D721Med (cell line): Measurements from ENCODE around the gene SOX18.
A peak's percentile ranks its signal among the peaks of the same experiment; 100 is the strongest.

ENCODE experiments used
- DNase-seq: peaks from one replicate; pipeline ENCODE4 v3.0.0; 2011; ENCODE audit warnings: low spot score; ENCODE audit not compliant: insufficient read length
- FAIRE-seq: peaks from 2 replicates; lab custom pipeline; 2011; peaks lifted over from hg19 to GRCh38; lab: Jason Lieb, UNC
- CTCF ChIP-seq: IDR thresholded peaks from 2 replicates; pipeline ENCODE4 v1.5.1; 2012; ENCODE audit warnings: mild to moderate bottlenecking, control low read depth; ENCODE audit not compliant: insufficient read depth; ENCODE audit errors: missing control alignments

SOX18 gene

GRCh38 chr20:64055396-64055892 lies 6.0 kb upstream of the SOX18 start:
- DNase-seq, result no peak
- TF ChIP-seq CTCF, result no peak
- FAIRE-seq, result no peak

- peak; percentile 15 for TF ChIP-seq CTCF
- DNase-seq (no peak), FAIRE-seq (no peak)
Observed at GRCh38 chr20:64053841-64054661, 4.6 kb upstream of the SOX18 start.

- TF ChIP-seq CTCF, result no peak
- no peak for FAIRE-seq
- DNase-seq, result no peak
Observed at GRCh38 chr20:64052987-64053840, 3.8 kb upstream of the SOX18 start.

- no peak for TF ChIP-seq CTCF
- FAIRE-seq, result no peak
- DNase-seq, result no peak
Observed at GRCh38 chr20:64052326-64052722, 2.9 kb upstream of the SOX18 start.

GRCh38 chr20:64051561-64052325 lies 2.3 kb upstream of the SOX18 start:
- TF ChIP-seq CTCF, result no peak
- no peak for FAIRE-seq
- no peak for DNase-seq

- FAIRE-seq (no peak), DNase-seq (no peak)
- TF ChIP-seq CTCF, result no peak
Observed at GRCh38 chr20:64051033-64051452, 1.6 kb upstream of the SOX18 start.
